Pancreas (tissue), 10 donors: ENCODE data around the gene BTBD19. TPM values are rescaled to one million over a fixed set of nuclear protein-coding genes. Genes with fewer than 3 reads are reported as not detected.

ENCODE experiments used
- ATAC-seq, 4 donors: fragments of 200-7000 bp; cut with Tn5 transposase; one replicate each; pipeline versions ENCODE4 v1.8.0 to v1.9.1; 2020; ENCODE audit warnings: mild to moderate bottlenecking in 4 of 4, moderate library complexity in 4 of 4
- DNase-seq, 6 donors: peaks; one replicate each; pipeline ENCODE4 v3.0.0-alpha.2; 2020
- FAIRE-seq: peaks from 2 replicates; lab custom pipeline; 2012; peaks lifted over from hg19 to GRCh38; lab: Jason Lieb, UNC
- H3K27ac ChIP-seq, 4 donors: fragments of 200-600 bp; sonication (generic); 1 replicate in 3 of 4; 2 replicates in 1 of 4; pipeline versions ENCODE4 v1.5.0 to v1.8.0; 2020
- H3K27me3 ChIP-seq, 4 donors: fragments of 200-600 bp; one replicate each; pipeline ENCODE4 v1.8.0; 2021
- H3K36me3 ChIP-seq, 3 donors: fragments of 200-600 bp; sonication (generic) in 1 of 3; one replicate each; pipeline versions ENCODE4 v1.5.0 to v1.8.0; 2020 to 2021
- H3K4me1 ChIP-seq, 3 donors: fragments of 200-600 bp; one replicate each; pipeline ENCODE4 v1.8.0; 2021
- H3K4me3 ChIP-seq, 4 donors: fragments of 200-600 bp; sonication (generic) in 2 of 4; one replicate each; pipeline versions ENCODE4 v1.5.0 to v1.8.0; 2020 to 2021
- H3K9me3 ChIP-seq, 4 donors: fragments of 200-600 bp; one replicate each; pipeline ENCODE4 v1.8.0; 2021
- WGBS, 2 donors: extraction: QIAGEN DNeasy Blood & Tissue Kit; methylation state at CpG; one replicate each; pipeline ENCODE4 v1.1.7; 2013; 5-methylcytosine and 5-hydroxymethylcytosine counted together
- intact Hi-C, 3 donors: fragments of 100-400 bp; cut with DNase I; formaldehyde crosslinking; loops; one replicate each; pipeline versions ENCODE4 v1.11.1 to v1.14.2; 2022
- polyA plus RNA-seq, 2 donors: library from polyadenylated mRNA; stranded (reverse); fragments of 200-250 nt; gene quantifications; one replicate each; pipeline ENCODE4 v1.2.3, GENCODE V29; 2013
- total RNA-seq, 6 donors: library from RNA; stranded (reverse); fragmentation: NEBNext Ultra II Directional in 4 of 6; extraction: Animal tissue kit (Norgen Biotek cat#: 25700) in 4 of 6; gene quantifications; one replicate each; pipeline versions ENCODE4 v1.2.1 to v1.2.4, GENCODE V29; 2021 to 2023
- TF ChIP-seq, protein P1 (sequence below), 4 donors: fragments of 200-600 bp; sonication (generic) in 3 of 4; IDR thresholded peaks; one replicate each; pipeline versions ENCODE4 v1.5.0 to v1.8.0; 2021; ENCODE audit warnings: antibody characterized with exemption in 4 of 4
- donor health status: healthy with polysubstance abuse.
- donor health status: DM: no; HTN: no; CAD: no; lungs with moderate emphysema.
- donor health status: DM: no; HTN: no; CAD: no.
- donor health status: control.
- donor health status: control.
- donor health status: Bipolar disorder and iron deficiency.
- donor health status: DM: yes; HTN: yes; CAD: no.
- donor health status: DM: no; HTN: no; CAD: no.
- donor health status: DM: no; HTN: no; CAD: no.
- donor health status: DM: yes; HTN: yes; CAD: no.

BTBD19 gene
- total and polyA plus RNA-seq, 8 donors: 0.91 to 5.7 (median 2.6) TPM

DNA sequence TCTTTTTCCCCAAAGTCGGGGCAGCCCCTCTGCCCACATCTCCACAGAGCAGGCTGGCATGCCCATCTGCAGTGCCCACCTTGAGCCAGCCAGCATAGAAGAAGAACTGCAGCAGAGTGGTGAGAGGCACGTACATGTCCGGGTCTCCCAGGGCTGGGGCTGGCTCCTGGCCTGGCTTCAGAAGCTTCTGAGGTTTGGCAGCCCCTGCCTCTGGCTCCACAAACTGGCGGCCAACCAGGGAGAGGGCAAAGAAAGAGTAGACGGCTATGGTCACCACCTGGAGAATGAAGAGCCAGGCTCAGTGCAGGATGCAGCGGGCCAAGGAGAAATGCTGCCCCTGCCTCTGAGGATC is 23.3 kb upstream of the BTBD19 start:
- intact Hi-C loops: loop anchor here in 1 of 3 donors (5.0 kb wide), 2 partner anchors 57 to 227 kb away; partner anchors contain the start of genes HECTD3, PTCH2 and UROD
- Histone ChIP-seq H3K27me3 (no peaks in the 10 kb centered on the region), H3K27ac (no peak overlapping the region), H3K4me1 (peaks cover 0 to 10% (median 0%) of the 10 kb centered on the region in 3 donors), H3K4me3 (no peak overlapping the region), H3K36me3 (no peaks in the 10 kb centered on the region), H3K9me3 (no peaks in the 10 kb centered on the region)
- ATAC-seq (no peak), FAIRE-seq (no peak), DNase-seq (peak in 2 of 6 donors; percentile 22 to 44)
- WGBS, 2 donors: 83 to 90% methylated on average over 6 of the region's 6 CpGs
- TF ChIP-seq, protein P1, sequence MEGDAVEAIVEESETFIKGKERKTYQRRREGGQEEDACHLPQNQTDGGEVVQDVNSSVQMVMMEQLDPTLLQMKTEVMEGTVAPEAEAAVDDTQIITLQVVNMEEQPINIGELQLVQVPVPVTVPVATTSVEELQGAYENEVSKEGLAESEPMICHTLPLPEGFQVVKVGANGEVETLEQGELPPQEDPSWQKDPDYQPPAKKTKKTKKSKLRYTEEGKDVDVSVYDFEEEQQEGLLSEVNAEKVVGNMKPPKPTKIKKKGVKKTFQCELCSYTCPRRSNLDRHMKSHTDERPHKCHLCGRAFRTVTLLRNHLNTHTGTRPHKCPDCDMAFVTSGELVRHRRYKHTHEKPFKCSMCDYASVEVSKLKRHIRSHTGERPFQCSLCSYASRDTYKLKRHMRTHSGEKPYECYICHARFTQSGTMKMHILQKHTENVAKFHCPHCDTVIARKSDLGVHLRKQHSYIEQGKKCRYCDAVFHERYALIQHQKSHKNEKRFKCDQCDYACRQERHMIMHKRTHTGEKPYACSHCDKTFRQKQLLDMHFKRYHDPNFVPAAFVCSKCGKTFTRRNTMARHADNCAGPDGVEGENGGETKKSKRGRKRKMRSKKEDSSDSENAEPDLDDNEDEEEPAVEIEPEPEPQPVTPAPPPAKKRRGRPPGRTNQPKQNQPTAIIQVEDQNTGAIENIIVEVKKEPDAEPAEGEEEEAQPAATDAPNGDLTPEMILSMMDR (IDR thresholded peaks at IDR 0.05): no peak

DNA sequence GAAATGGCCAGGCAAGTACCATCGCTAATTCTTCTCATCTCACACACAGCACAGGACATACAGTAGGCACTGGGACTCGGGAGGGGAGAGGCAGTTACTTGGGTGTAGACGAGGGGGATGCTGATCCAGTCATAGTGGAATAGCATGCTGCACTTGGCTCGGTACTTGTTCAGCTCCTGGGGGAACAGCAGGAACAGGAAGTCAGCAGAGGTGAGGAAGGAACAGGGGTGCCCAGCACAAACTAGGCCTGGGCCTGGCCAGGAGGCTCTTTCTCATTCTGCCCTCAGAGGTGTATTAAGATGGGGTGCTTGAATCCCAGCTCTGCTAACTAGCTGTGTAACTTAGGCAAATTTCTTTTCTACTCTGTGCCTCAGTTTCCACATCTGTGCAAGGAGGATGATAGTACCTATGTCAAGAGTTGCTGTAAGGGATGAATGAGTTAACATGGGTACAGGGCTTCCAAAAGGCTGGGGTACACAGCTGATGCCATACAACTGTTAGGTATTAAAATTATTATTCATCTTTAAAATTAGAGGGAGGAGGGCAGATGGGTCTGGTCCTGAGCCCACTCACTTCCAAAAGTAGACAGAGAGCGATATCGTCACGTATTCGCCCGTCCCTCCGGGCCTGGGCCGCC is 22.7 kb upstream of the BTBD19 start:
- intact Hi-C loops: loop anchor here in 1 of 3 donors (5.0 kb wide), 2 partner anchors 57 to 227 kb away; partner anchors contain the start of genes HECTD3, PTCH2 and UROD
- no peaks in the 10 kb centered on the region for H3K9me3 ChIP-seq
- DNase-seq: peak in 1 of 6 donors; percentile 13
- FAIRE-seq: no peak
- no peak for ATAC-seq
- H3K27me3 ChIP-seq: no peaks in the 10 kb centered on the region
- H3K27ac ChIP-seq: peak overlapping the region in 3 of 4 donors; percentile 50 to 61 (median 54)
- H3K4me3 ChIP-seq: peak overlapping the region in 3 of 4 donors; percentile 34 to 53 (median 44)
- H3K36me3 ChIP-seq: no peaks in the 10 kb centered on the region
- TF ChIP-seq, protein P1 (IDR thresholded peaks at IDR 0.05): no peak
- H3K4me1 ChIP-seq: peaks cover 0 to 10% (median 0%) of the 10 kb centered on the region in 3 donors
- 34 to 38% methylated on average over 11 of the region's 11 CpGs for WGBS, 2 donors

DNA sequence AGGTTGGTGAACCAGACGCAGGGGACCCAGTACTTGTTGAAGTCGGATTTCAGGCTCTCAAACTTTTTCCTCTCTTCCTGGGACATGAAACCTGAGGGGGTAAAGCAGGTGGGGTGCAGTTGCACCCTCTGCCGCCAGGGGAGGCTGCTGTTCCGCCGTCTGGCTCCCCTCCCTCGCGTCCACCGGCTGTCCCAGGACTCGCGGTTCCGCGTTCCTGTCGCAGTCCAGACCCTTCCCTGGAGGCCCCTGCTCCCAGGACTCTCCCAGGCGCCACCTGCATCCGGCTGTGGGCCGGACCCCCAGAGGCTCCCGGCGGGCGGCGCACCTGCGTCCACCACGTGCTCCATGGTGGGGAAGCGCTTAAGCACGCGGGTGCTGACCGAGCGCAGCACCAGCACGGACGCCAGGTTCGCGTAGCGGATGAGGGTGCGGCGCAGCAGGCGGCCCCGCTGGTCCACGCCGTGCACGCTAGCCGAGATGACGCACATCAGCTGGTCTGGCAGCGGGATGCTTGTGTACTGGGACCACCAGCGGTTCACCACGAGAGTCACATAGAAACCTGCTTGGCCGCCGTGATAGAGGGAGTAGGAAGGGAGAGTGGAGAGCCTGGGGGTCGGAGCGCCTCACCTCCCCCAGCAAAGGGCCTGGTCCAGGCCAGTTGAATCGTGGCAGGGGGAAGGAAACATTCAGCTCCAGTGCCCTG is 22.0 kb upstream of the BTBD19 start:
- peaks cover 0 to 10% (median 0%) of the 10 kb centered on the region in 3 donors for H3K4me1 ChIP-seq
- ATAC-seq (peak; percentile 82 to 92 (median 88)), FAIRE-seq (no peak), DNase-seq (peak; percentile 70 to 94 (median 86))
- no peaks in the 10 kb centered on the region for H3K36me3 ChIP-seq
- WGBS, 2 donors: 7 to 10% methylated on average over 43 to 49 of the region's 49 CpGs
- peak overlapping the region; percentile 10 to 53 (median 39) for H3K4me3 ChIP-seq
- no peaks in the 10 kb centered on the region for H3K9me3 ChIP-seq
- TF ChIP-seq, protein P1 (IDR thresholded peaks at IDR 0.05): peak; percentile 96 to 100 (median 99)
- no peaks in the 10 kb centered on the region for H3K27me3 ChIP-seq
- intact Hi-C loops: loop anchor here in 1 of 3 donors (5.0 kb wide), 2 partner anchors 56 to 226 kb away; partner anchors contain the start of genes HECTD3, PTCH2 and UROD
- H3K27ac ChIP-seq: peak overlapping the region; percentile 43 to 61 (median 52)

DNA sequence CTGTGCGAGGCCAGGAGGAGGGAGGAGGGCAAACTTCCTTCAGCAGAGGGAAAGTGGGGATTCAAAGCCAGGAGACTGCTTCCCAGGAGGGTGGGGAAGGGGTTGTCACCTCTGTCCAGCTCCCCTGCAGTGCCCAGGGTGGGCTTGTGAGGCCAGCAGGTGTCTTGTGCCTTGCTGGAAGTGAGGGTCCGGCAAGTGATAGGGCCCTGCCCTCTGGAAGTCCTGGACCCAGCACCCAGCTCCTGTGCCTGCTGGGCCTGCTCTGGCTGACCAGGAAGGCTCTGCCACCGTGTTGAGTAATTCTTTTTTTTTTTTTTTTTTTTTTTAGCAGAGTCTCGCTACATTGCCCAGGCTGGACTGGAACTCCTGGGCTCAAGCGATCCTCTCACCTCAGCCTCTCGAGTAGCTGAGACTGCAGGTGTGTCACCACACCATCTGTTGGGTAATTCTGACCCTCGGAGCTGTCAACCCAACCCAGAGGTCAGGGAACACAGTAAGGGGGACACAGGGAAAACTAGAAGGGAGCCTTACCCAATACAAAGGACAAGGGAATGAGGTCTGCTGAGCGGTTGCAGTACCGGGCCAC is 21.4 kb upstream of the BTBD19 start:
- intact Hi-C loops: loop anchor here in 1 of 3 donors (5.0 kb wide), 2 partner anchors 55 to 225 kb away; partner anchors contain the start of genes HECTD3, PTCH2 and UROD
- peak overlapping the region in 3 of 4 donors; percentile 43 to 61 (median 54) for H3K27ac ChIP-seq

More for the DNA sequence above, 21.4 kb upstream of the BTBD19 start:
- H3K9me3 ChIP-seq: no peaks in the 10 kb centered on the region
- TF ChIP-seq, protein P1 (IDR thresholded peaks at IDR 0.05): no peak
- H3K4me3 ChIP-seq: peak overlapping the region in 2 of 4 donors; percentile 44 to 53
- 83 to 87% methylated on average over 9 of the region's 9 CpGs for WGBS, 2 donors
- DNase-seq: peak in 2 of 6 donors; percentile 27 to 62
- peaks cover 0 to 10% (median 0%) of the 10 kb centered on the region in 3 donors for H3K4me1 ChIP-seq
- ATAC-seq: no peak
- no peaks in the 10 kb centered on the region for H3K36me3 ChIP-seq
- FAIRE-seq: no peak
- no peaks in the 10 kb centered on the region for H3K27me3 ChIP-seq
